ENCODE data around the gene INPPL1. TPM values are rescaled to one million over a fixed set of nuclear protein-coding genes. Genes with fewer than 3 reads are reported as not detected.

INPPL1 gene
- total and polyA plus RNA-seq, 2 of the 13 experiments (the other 11 are each of a cell fraction or from before 2014, with no cell fraction given) = 29.1 to 66.9 TPM

GRCh38 chr11:72287293-72287692 is 62.7 kb downstream of the INPPL1 start:
- in situ Hi-C loops (cut with HindIII; ENCODE audit: extremely low pct_ligation_motif_present, low pct_unique_long_range_greater_than_20kb) = no loop called here
- intact Hi-C loops (cut with micrococcal nuclease; ENCODE audit: unreplicated experiment) = no loop called here
- 49% methylated on average over 2 of the region's 2 CpGs for WGBS (ENCODE audit: low lambda C conversion rate)
- Histone ChIP-seq H3K27ac (ENCODE audit: extremely low read length, insufficient read depth, low read length) (no peak overlapping the region), H3K4me1 (ENCODE audit: insufficient read depth, low read length) (no peaks in the 10 kb centered on the region), H3K27me3 (ENCODE audit: control insufficient read depth in 1 of 2, insufficient read depth in 2 of 2, low read length in 2 of 2) (0 out of 5 replicates have a peak, but pooled peaks cover 0 to 1% of the 10 kb centered on the region in 2 experiments), H3K79me2 (ENCODE audit: insufficient read depth, low read length) (no peaks in the 10 kb centered on the region), H3K9me3 (ENCODE audit: low read length) (no peaks in the 10 kb centered on the region), H2AFZ (ENCODE audit: low read length) (no peak overlapping the region), H3K9ac (ENCODE audit: insufficient read depth, low read depth, low read length) (no peak overlapping the region), H3K36me3 (replicated peaks in 1 of 2; ENCODE audit: control insufficient read depth in 1 of 2, insufficient read depth in 2 of 2, low read length in 2 of 2) (no peaks in the 10 kb centered on the region), H4K20me1 (ENCODE audit: insufficient read depth, low read length) (no peaks in the 10 kb centered on the region), H3K4me2 (ENCODE audit: low read depth, low read length) (no peak overlapping the region), H3K4me3 (replicated peaks in 1 of 3; ENCODE audit: insufficient read depth in 1 of 3, low read depth in 2 of 3, low read length in 3 of 3) (no peak overlapping the region)
- BruUV-seq (replicated peaks) = no TSS peak
- POLR2A ChIA-PET = no interaction called here
- TF ChIP-seq ZNF160 (CRISPR knock-in tag; IDR thresholded peaks at IDR 0.05) (no peak), ZNF556 (CRISPR knock-in tag; IDR thresholded peaks at IDR 0.05; ENCODE audit: borderline replicate concordance) (no peak), SRSF4 (IDR thresholded peaks at IDR 0.05; ENCODE audit: low read depth, low read length, poor library complexity, severe bottlenecking) (no peak), DDIT3 (CRISPR knock-in tag; IDR thresholded peaks at IDR 0.05) (no peak), NFRKB (IDR thresholded peaks at IDR 0.05) (no peak), XRCC5 (optimal IDR thresholded peaks at IDR 0.05; ENCODE audit: low read length) (no peak)
- ATAC-seq (no peak), FAIRE-seq (no peak), DNase-seq (ENCODE audit: low spot score) (no peak)
- CTCF ChIA-PET (ENCODE audit: low intra/inter-chr PET ratio, low total read pairs) = no interaction called here

Other genes starting within 250 kb of the INPPL1 start
- gene IL18BP, start 225.9 kb upstream of the INPPL1 start, total RNA-seq (2016; rRNA removed; fragmentation: Illumina TruSeq; extraction: Trizol) = 1.0 and 4.1 TPM in 2 replicates
- gene IL18BP, start 225.9 kb upstream of the INPPL1 start, polyA plus RNA-seq (2011; rRNA removed) = 12.6 and 12.8 TPM in 2 replicates
- 60.2 and 67.7 TPM in 2 replicates for gene NUMA1, start 144.2 kb upstream of the INPPL1 start, total RNA-seq (2016; rRNA removed; fragmentation: Illumina TruSeq; extraction: Trizol)
- gene NUMA1, start 144.2 kb upstream of the INPPL1 start, polyA plus RNA-seq (2011; rRNA removed) = 57.3 and 65.8 TPM in 2 replicates
- gene LRRC51, start 143.9 kb upstream of the INPPL1 start, total RNA-seq (2016; rRNA removed; fragmentation: Illumina TruSeq; extraction: Trizol) = 6.0 and 6.4 TPM in 2 replicates
- gene LRRC51, start 143.9 kb upstream of the INPPL1 start, polyA plus RNA-seq (2011; rRNA removed) = 3.4 and 5.3 TPM in 2 replicates
- gene LAMTOR1, start 121.5 kb upstream of the INPPL1 start, total RNA-seq (2016; rRNA removed; fragmentation: Illumina TruSeq; extraction: Trizol) = 63.4 and 66.0 TPM in 2 replicates
- gene LAMTOR1, start 121.5 kb upstream of the INPPL1 start, polyA plus RNA-seq (2011; rRNA removed) = 60.4 and 68.2 TPM in 2 replicates
- gene TOMT, start 118.8 kb upstream of the INPPL1 start, total RNA-seq (2016; rRNA removed; fragmentation: Illumina TruSeq; extraction: Trizol) = not detected in 2 replicates
- gene TOMT, start 118.8 kb upstream of the INPPL1 start, polyA plus RNA-seq (2011; rRNA removed) = not detected in 2 replicates
- gene ANAPC15, start 112.1 kb upstream of the INPPL1 start, total RNA-seq (2016; rRNA removed; fragmentation: Illumina TruSeq; extraction: Trizol) = 25.2 and 25.7 TPM in 2 replicates
- 16.5 and 18.8 TPM in 2 replicates for gene ANAPC15, start 112.1 kb upstream of the INPPL1 start, polyA plus RNA-seq (2011; rRNA removed)
- not detected in 2 replicates for gene FOLR3, start 89.0 kb upstream of the INPPL1 start, total RNA-seq (2016; rRNA removed; fragmentation: Illumina TruSeq; extraction: Trizol)
- gene FOLR3, start 89.0 kb upstream of the INPPL1 start, polyA plus RNA-seq (2011; rRNA removed) = 0.09 TPM in 1 of 2 replicates, not detected in the other
- gene FOLR1, start 32.6 kb upstream of the INPPL1 start, total RNA-seq (2016; rRNA removed; fragmentation: Illumina TruSeq; extraction: Trizol) = not detected in 2 replicates
- gene FOLR1, start 32.6 kb upstream of the INPPL1 start, polyA plus RNA-seq (2011; rRNA removed) = 0.20 and 0.26 TPM in 2 replicates
- gene FOLR2, start 8.0 kb upstream of the INPPL1 start, total RNA-seq (2016; rRNA removed; fragmentation: Illumina TruSeq; extraction: Trizol) = not detected in 2 replicates
- 0.09 and 0.33 TPM in 2 replicates for gene FOLR2, start 8.0 kb upstream of the INPPL1 start, polyA plus RNA-seq (2011; rRNA removed)
- gene PHOX2A, start 19.4 kb downstream of the INPPL1 start, total RNA-seq (2016; rRNA removed; fragmentation: Illumina TruSeq; extraction: Trizol) = not detected in 2 replicates
- gene PHOX2A, start 19.4 kb downstream of the INPPL1 start, polyA plus RNA-seq (2011; rRNA removed) = not detected in 2 replicates
- gene CLPB, start 209.8 kb downstream of the INPPL1 start, total RNA-seq (2016; rRNA removed; fragmentation: Illumina TruSeq; extraction: Trizol) = 22.0 and 29.5 TPM in 2 replicates
- 11.8 and 15.6 TPM in 2 replicates for gene CLPB, start 209.8 kb downstream of the INPPL1 start, polyA plus RNA-seq (2011; rRNA removed)